Suprapubic skin (tissue), 4 donors: Measurements from ENCODE around the gene LCE7A. TPM values are rescaled to one million over a fixed set of nuclear protein-coding genes. Genes with fewer than 3 reads are reported as not detected.

ENCODE experiments used
- DNase-seq, 2 donors: peaks; one replicate each; pipeline ENCODE4 v3.0.0-alpha.2; 2019; ENCODE audit warnings: low spot score in 2 of 2
- H3K27ac ChIP-seq: fragments of 200-600 bp; sonication (generic); one replicate; pipeline ENCODE4 v1.5.1; 2019
- H3K27me3 ChIP-seq: fragments of 200-600 bp; sonication (generic); one replicate; pipeline ENCODE4 v1.5.1; 2019
- H3K36me3 ChIP-seq: fragments of 200-600 bp; sonication (generic); one replicate; pipeline ENCODE4 v1.5.1; 2019
- H3K4me1 ChIP-seq: fragments of 200-600 bp; sonication (generic); one replicate; pipeline ENCODE4 v1.5.1; 2019
- H3K4me3 ChIP-seq: fragments of 200-600 bp; sonication (generic); one replicate; pipeline ENCODE4 v1.5.1; 2019; ENCODE audit warnings: mild to moderate bottlenecking
- H3K9me3 ChIP-seq: fragments of 200-600 bp; sonication (generic); one replicate; pipeline ENCODE4 v1.5.1; 2019
- CTCF ChIP-seq, 2 donors: fragments of 200-600 bp in 1 of 2; fragments of 450-650 bp in 1 of 2; sonication (generic) in 1 of 2; IDR thresholded peaks; one replicate each; pipeline ENCODE4 v1.5.1; 2016 to 2019; ENCODE audit warnings: antibody characterized with exemption in 2 of 2, mild to moderate bottlenecking in 1 of 2, moderate library complexity in 1 of 2
- EP300 ChIP-seq: sonication (generic); formaldehyde crosslinking; IDR thresholded peaks from one replicate; pipeline ENCODE4 v1.6.1; 2017; ENCODE audit warnings: antibody characterized with exemption
- POLR2A ChIP-seq, 2 donors: fragments of 450-650 bp; IDR thresholded peaks; one replicate each; pipeline ENCODE4 v1.6.1; 2017; ENCODE audit warnings: antibody characterized with exemption in 2 of 2, mild to moderate bottlenecking in 2 of 2, moderate library complexity in 2 of 2
- POLR2AphosphoS5 ChIP-seq, 3 donors: sonication (generic); formaldehyde crosslinking; IDR thresholded peaks; one replicate each; pipeline ENCODE4 v1.6.1; 2017; ENCODE audit warnings: antibody characterized with exemption in 3 of 3
- WGBS: methylation state at CpG from one replicate; pipeline ENCODE4 v1.1.5; 2018; 5-methylcytosine and 5-hydroxymethylcytosine counted together
- total RNA-seq, 4 donors: library from RNA; depleted of rRNA; stranded (reverse); fragments of >200 nt; gene quantifications; one replicate each; pipeline ENCODE4 v1.1.0, GENCODE V29; 2016

LCE7A gene
- total RNA-seq, 4 donors from 2014 or later, result not detected

GRCh38 chr1:152880316-152880715, 20.5 kb downstream of the LCE7A start:
- 74% methylated on average over 4 of the region's 4 CpGs for WGBS
- peaks cover 6% of the 10 kb centered on the region for H3K4me1 ChIP-seq
- TF ChIP-seq POLR2A (IDR thresholded peaks at IDR 0.05) (no peak), CTCF (IDR thresholded peaks at IDR 0.05) (no peak), POLR2AphosphoS5 (IDR thresholded peaks at IDR 0.05) (no peak), EP300 (no peak)
- H3K4me3 ChIP-seq, result no peak overlapping the region
- H3K9me3 ChIP-seq, result no peaks in the 10 kb centered on the region
- no peak for DNase-seq
- no peaks in the 10 kb centered on the region for H3K27me3 ChIP-seq
- peak overlapping the region; percentile 33 for H3K27ac ChIP-seq
- H3K36me3 ChIP-seq, result no peaks in the 10 kb centered on the region

- Histone ChIP-seq H3K27me3 (no peaks in the 10 kb centered on the region), H3K36me3 (no peaks in the 10 kb centered on the region), H3K27ac (peak overlapping the region; percentile 33), H3K4me3 (no peak overlapping the region), H3K9me3 (no peaks in the 10 kb centered on the region), H3K4me1 (peaks cover 6% of the 10 kb centered on the region)
- no peak for TF ChIP-seq POLR2AphosphoS5 (IDR thresholded peaks at IDR 0.05)
- TF ChIP-seq POLR2A (IDR thresholded peaks at IDR 0.05), result no peak
- no peak for TF ChIP-seq EP300
- no peak for TF ChIP-seq CTCF (IDR thresholded peaks at IDR 0.05)
- DNase-seq, result no peak
- WGBS, result 69% methylated on average over 1 of the region's 5 CpGs
These were observed 21.1 kb downstream of the LCE7A start for GRCh38 chr1:152880907-152881306.

GRCh38 chr1:152884085-152884484, 24.3 kb downstream of the LCE7A start:
- Histone ChIP-seq H3K27ac (no peak overlapping the region), H3K4me1 (peaks cover 6% of the 10 kb centered on the region), H3K27me3 (no peaks in the 10 kb centered on the region), H3K4me3 (no peak overlapping the region), H3K9me3 (no peaks in the 10 kb centered on the region), H3K36me3 (no peaks in the 10 kb centered on the region)
- DNase-seq, result no peak
- TF ChIP-seq POLR2AphosphoS5 (IDR thresholded peaks at IDR 0.05), result no peak
- TF ChIP-seq EP300, result no peak
- no peak for TF ChIP-seq POLR2A (IDR thresholded peaks at IDR 0.05)

GRCh38 chr1:152884506-152884905, 24.7 kb downstream of the LCE7A start:
- Histone ChIP-seq H3K4me1 (peaks cover 6% of the 10 kb centered on the region), H3K9me3 (no peaks in the 10 kb centered on the region), H3K36me3 (no peaks in the 10 kb centered on the region), H3K27ac (no peak overlapping the region), H3K27me3 (no peaks in the 10 kb centered on the region), H3K4me3 (no peak overlapping the region)
- DNase-seq, result peak in 1 of 2 donors; percentile 57
- TF ChIP-seq EP300, result no peak
- no peak for TF ChIP-seq POLR2AphosphoS5 (IDR thresholded peaks at IDR 0.05)
- no peak for TF ChIP-seq POLR2A (IDR thresholded peaks at IDR 0.05)
- no peak for TF ChIP-seq CTCF (IDR thresholded peaks at IDR 0.05)
- 100% methylated on average over 1 of the region's 1 CpG for WGBS

GRCh38 chr1:152884966-152885624, 25.3 kb downstream of the LCE7A start:
- Histone ChIP-seq H3K9me3 (no peaks in the 10 kb centered on the region), H3K4me1 (peaks cover 6% of the 10 kb centered on the region), H3K27ac (no peak overlapping the region), H3K4me3 (no peak overlapping the region), H3K36me3 (no peaks in the 10 kb centered on the region), H3K27me3 (no peaks in the 10 kb centered on the region)
- no peak for TF ChIP-seq POLR2AphosphoS5 (IDR thresholded peaks at IDR 0.05)
- TF ChIP-seq EP300, result no peak
- no peak for TF ChIP-seq CTCF (IDR thresholded peaks at IDR 0.05)
- no peak for TF ChIP-seq POLR2A (IDR thresholded peaks at IDR 0.05)
- WGBS, result 74% methylated on average over 4 of the region's 4 CpGs
- DNase-seq, result peak in 1 of 2 donors; percentile 16
